22Rv1 (cell line): Measurements from ENCODE around the gene SDC4.

Experiments
- H3K27ac ChIP-seq: fragments of 450-650 bp; 2 replicates; pipeline ENCODE4 v1.5.1; 2017
- ZFX ChIP-seq: fragments of 450-650 bp; IDR thresholded peaks from 2 replicates; pipeline ENCODE4 v1.6.1; 2017; ENCODE audit warnings: antibody characterized with exemption, borderline replicate concordance
- TF ChIP-seq, protein P1 (sequence below): fragments of 450-650 bp; IDR thresholded peaks from 2 replicates; pipeline ENCODE4 v1.5.1; 2017; ENCODE audit warnings: mild to moderate bottlenecking

The SDC4 gene

GRCh38 chr20:45337367-45338120 is 10.7 kb downstream of the SDC4 start:
- TF ChIP-seq ZFX, result no peak
- TF ChIP-seq, protein P1, sequence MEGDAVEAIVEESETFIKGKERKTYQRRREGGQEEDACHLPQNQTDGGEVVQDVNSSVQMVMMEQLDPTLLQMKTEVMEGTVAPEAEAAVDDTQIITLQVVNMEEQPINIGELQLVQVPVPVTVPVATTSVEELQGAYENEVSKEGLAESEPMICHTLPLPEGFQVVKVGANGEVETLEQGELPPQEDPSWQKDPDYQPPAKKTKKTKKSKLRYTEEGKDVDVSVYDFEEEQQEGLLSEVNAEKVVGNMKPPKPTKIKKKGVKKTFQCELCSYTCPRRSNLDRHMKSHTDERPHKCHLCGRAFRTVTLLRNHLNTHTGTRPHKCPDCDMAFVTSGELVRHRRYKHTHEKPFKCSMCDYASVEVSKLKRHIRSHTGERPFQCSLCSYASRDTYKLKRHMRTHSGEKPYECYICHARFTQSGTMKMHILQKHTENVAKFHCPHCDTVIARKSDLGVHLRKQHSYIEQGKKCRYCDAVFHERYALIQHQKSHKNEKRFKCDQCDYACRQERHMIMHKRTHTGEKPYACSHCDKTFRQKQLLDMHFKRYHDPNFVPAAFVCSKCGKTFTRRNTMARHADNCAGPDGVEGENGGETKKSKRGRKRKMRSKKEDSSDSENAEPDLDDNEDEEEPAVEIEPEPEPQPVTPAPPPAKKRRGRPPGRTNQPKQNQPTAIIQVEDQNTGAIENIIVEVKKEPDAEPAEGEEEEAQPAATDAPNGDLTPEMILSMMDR, result no peak
- no peak overlapping the region for H3K27ac ChIP-seq

GRCh38 chr20:45336530-45337366 is 11.5 kb downstream of the SDC4 start:
- TF ChIP-seq, protein P1, result no peak
- no peak for TF ChIP-seq ZFX
- H3K27ac ChIP-seq, result no peak overlapping the region

GRCh38 chr20:45330476-45330875 is 17.7 kb downstream of the SDC4 start:
- TF ChIP-seq, protein P1, result no peak
- no peak for TF ChIP-seq ZFX
- no peak overlapping the region for H3K27ac ChIP-seq

- TF ChIP-seq, protein P1, result no peak
- TF ChIP-seq ZFX, result no peak
- no peak overlapping the region for H3K27ac ChIP-seq
Measured at GRCh38 chr20:45329497-45330319, 18.5 kb downstream of the SDC4 start.

DNA sequence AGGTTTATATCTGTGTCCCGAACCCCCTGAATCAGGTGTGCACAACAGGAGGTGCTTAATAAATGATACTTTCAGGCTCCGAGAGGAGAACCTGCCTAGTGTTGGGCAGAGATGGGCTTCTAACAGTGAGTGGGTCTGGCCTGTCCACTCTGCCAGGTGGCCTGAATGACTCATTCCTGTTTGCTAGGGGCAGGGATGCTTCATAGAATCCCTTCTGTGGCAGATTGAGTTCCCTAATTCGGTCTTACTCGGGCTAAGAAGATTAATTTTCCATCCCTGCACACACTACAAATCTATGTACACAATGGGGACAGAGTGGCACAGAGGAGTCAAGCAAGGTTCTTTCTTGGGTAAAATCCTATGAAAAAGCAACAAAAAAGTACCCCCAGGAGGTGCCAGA is 19.8 kb downstream of the SDC4 start:
- TF ChIP-seq, protein P1, result no peak
- no peak for TF ChIP-seq ZFX
- no peak overlapping the region for H3K27ac ChIP-seq

DNA sequence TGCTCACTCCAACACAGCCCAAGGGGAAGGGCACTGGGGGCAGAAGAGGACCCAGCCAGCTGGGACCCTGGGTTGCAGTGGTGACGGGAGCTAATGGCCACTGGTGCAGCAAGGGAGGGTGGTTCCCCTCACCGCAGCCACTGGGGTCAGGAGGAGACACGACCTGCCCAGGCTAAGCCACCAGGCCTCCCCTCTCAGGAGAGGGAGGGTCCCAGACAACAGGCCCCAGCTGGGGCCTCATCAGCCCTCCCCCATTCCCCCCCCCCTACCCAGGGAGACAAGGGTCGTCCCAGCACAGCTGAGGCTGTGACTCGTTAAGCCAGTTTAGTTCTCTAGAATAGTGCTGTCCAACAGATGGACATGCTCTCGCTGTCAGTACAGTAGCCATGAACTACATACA is 22.9 kb downstream of the SDC4 start:
- no peak for TF ChIP-seq ZFX
- TF ChIP-seq, protein P1, result no peak
- H3K27ac ChIP-seq, result no peak overlapping the region
